Eye (tissue), 1 donor: ENCODE data around the gene GPR68.
"Not testable (repeated sequence)": the region's sequence is repeated elsewhere in the genome, so short reads cannot be mapped to it uniquely, and the experiment has no call there.

ENCODE experiments used
- DNase-seq: peaks from one replicate; pipeline ENCODE4 v3.0.0-alpha.2; 2015

GPR68 gene

GRCh38 chr14:91187271-91187670, 57.2 kb downstream of the GPR68 start:
- DNase-seq = no peak

- DNase-seq = no peak
Observed at GRCh38 chr14:91186515-91187066, 57.9 kb downstream of the GPR68 start.

GRCh38 chr14:91185721-91186120, 58.8 kb downstream of the GPR68 start:
- DNase-seq = no peak

- no peak for DNase-seq
Observed at GRCh38 chr14:91184559-91184958, 59.9 kb downstream of the GPR68 start.

- not testable (repeated sequence) for DNase-seq
Observed at GRCh38 chr14:91182753-91183152, 61.8 kb downstream of the GPR68 start.
